Nephron progenitor cell (in vitro differentiated cells): ENCODE measurements around the gene PDZD2.

Source experiments
- DNase-seq: peaks from one replicate; pipeline ENCODE4 v3.0.0; 2021
- H3K27ac Mint-ChIP-seq: 2 replicates; pipeline ENCODE4 v1.8.0; 2021; ENCODE audit warnings: mild to moderate bottlenecking, moderate library complexity, mixed read lengths
- H3K27me3 Mint-ChIP-seq: 2 replicates; pipeline ENCODE4 v1.8.0; 2021; ENCODE audit warnings: mild to moderate bottlenecking, low read depth, mixed read lengths; ENCODE audit not compliant: poor library complexity
- H3K36me3 Mint-ChIP-seq: 2 replicates; pipeline ENCODE4 v1.8.0; 2021; ENCODE audit warnings: low read depth, mixed read lengths
- H3K4me1 Mint-ChIP-seq: 2 replicates; pipeline ENCODE4 v1.8.0; 2021; ENCODE audit warnings: mixed read lengths
- H3K4me3 Mint-ChIP-seq: 2 replicates; pipeline ENCODE4 v1.8.0; 2021; ENCODE audit warnings: mild to moderate bottlenecking, moderate library complexity, mixed read lengths
- H3K9me3 Mint-ChIP-seq: 2 replicates; pipeline ENCODE4 v1.8.0; 2021; ENCODE audit warnings: mild to moderate bottlenecking, moderate library complexity, mixed read lengths
- CTCF ChIP-seq: fragments of 200-600 bp; sonication (generic); IDR thresholded peaks from 2 replicates; pipeline ENCODE4 v1.5.0; 2021; ENCODE audit warnings: antibody characterized with exemption

PDZD2 gene

DNA sequence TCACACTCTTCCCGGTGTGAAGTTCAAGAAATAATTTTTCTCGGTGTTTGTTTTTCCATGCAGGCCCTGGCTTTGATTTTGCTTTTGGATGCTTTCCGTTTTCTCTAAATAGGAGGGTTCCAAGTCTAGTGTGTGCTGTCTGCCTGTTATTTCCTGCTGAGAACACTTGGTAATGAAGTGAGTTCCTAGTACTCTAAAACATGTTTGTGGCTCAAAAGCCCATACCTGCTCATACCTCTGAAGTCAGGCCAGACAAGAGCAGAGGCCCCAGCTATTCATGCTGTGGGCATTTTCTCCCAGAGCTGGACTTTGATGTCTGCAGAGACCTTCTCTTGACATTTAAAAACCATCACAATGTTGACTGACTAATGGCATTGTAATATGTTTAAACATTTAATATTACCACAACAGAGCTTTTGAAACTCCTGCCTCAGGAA lies 324.0 kb downstream of the PDZD2 start:
- H3K4me3 Mint-ChIP-seq, result peak overlapping the region; percentile 1
- H3K27me3 Mint-ChIP-seq, result peaks cover 15% of the 10 kb centered on the region
- H3K36me3 Mint-ChIP-seq, result no peaks in the 10 kb centered on the region
- no peak for TF ChIP-seq CTCF
- peak overlapping the region; percentile 34 for H3K27ac Mint-ChIP-seq
- H3K9me3 Mint-ChIP-seq, result no peaks in the 10 kb centered on the region
- DNase-seq, result no peak
- H3K4me1 Mint-ChIP-seq, result peaks cover 31% of the 10 kb centered on the region

- H3K4me3 Mint-ChIP-seq, result no peak overlapping the region
- H3K27ac Mint-ChIP-seq, result peak overlapping the region; percentile 57
- no peaks in the 10 kb centered on the region for H3K9me3 Mint-ChIP-seq
- DNase-seq, result no peak
- H3K4me1 Mint-ChIP-seq, result peaks cover 31% of the 10 kb centered on the region
- H3K27me3 Mint-ChIP-seq, result peaks cover 15% of the 10 kb centered on the region
- no peaks in the 10 kb centered on the region for H3K36me3 Mint-ChIP-seq
- no peak for TF ChIP-seq CTCF
Observed at GRCh38 chr5:31963358-31964006, 324.6 kb downstream of the PDZD2 start.

GRCh38 chr5:31964007-31964360 lies 325.1 kb downstream of the PDZD2 start:
- Mint-ChIP-seq H3K4me1 (peaks cover 35% of the 10 kb centered on the region), H3K27me3 (peaks cover 15% of the 10 kb centered on the region), H3K36me3 (no peaks in the 10 kb centered on the region), H3K9me3 (peaks cover 4% of the 10 kb centered on the region), H3K4me3 (no peak overlapping the region), H3K27ac (peak overlapping the region; percentile 57)
- TF ChIP-seq CTCF, result no peak
- DNase-seq, result no peak

GRCh38 chr5:31965227-31965626 lies 326.3 kb downstream of the PDZD2 start:
- Mint-ChIP-seq H3K4me3 (no peak overlapping the region), H3K36me3 (no peaks in the 10 kb centered on the region)

DNA sequence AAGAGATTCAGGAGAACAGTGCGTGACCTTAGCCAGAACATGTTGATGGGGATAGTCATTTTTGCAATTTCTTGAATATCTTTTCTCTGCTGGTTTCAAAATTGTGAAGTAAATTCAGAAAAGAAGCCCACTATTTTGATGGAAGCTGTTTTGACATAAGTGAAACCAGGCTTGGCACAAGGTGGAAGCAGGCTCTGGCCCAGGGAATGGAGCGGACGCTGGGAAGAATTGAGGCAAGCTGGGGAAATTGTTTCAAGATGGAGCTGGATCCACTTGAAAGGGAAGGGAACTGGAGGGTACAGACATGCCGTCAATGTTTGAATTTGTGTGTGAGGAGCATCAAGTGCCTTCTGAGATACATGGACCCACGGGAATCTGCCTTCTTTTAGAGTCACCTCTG lies 328.0 kb downstream of the PDZD2 start:
- peaks cover 36% of the 10 kb centered on the region for H3K4me1 Mint-ChIP-seq
- DNase-seq, result no peak
- H3K27ac Mint-ChIP-seq, result no peak overlapping the region
- no peak for TF ChIP-seq CTCF
- no peaks in the 10 kb centered on the region for H3K36me3 Mint-ChIP-seq
- H3K4me3 Mint-ChIP-seq, result no peak overlapping the region
- H3K9me3 Mint-ChIP-seq, result peaks cover 4% of the 10 kb centered on the region
- H3K27me3 Mint-ChIP-seq, result peaks cover 11% of the 10 kb centered on the region

More at GRCh38 chr5:31965227-31965626, 326.3 kb downstream of the PDZD2 start:
- peaks cover 37% of the 10 kb centered on the region for H3K4me1 Mint-ChIP-seq
- no peak for TF ChIP-seq CTCF
- peaks cover 4% of the 10 kb centered on the region for H3K9me3 Mint-ChIP-seq
- H3K27me3 Mint-ChIP-seq, result peaks cover 12% of the 10 kb centered on the region
- H3K27ac Mint-ChIP-seq, result no peak overlapping the region
- no peak for DNase-seq

GRCh38 chr5:31967461-31967860 lies 328.5 kb downstream of the PDZD2 start:
- Mint-ChIP-seq H3K27ac (no peak overlapping the region), H3K27me3 (peaks cover 11% of the 10 kb centered on the region), H3K4me3 (no peak overlapping the region), H3K4me1 (peaks cover 31% of the 10 kb centered on the region), H3K9me3 (peaks cover 4% of the 10 kb centered on the region), H3K36me3 (no peaks in the 10 kb centered on the region)
- no peak for DNase-seq
- TF ChIP-seq CTCF, result no peak
